Left lung (tissue), 10 donors: ENCODE measurements around the gene CHSY3. TPM values are rescaled to one million over a fixed set of nuclear protein-coding genes. Genes with fewer than 3 reads are reported as not detected.

Experiments
- ATAC-seq: fragments of 200-7000 bp; cut with Tn5 transposase; one replicate; pipeline ENCODE4 v1.9.1; 2020; ENCODE audit warnings: moderate library complexity
- DNase-seq, 4 donors: peaks; one replicate each; pipeline ENCODE4 v3.0.0-alpha.2; 2013 to 2020
- H3K27ac ChIP-seq, 2 donors: fragments of 200-600 bp; sonication (generic) in 1 of 2; one replicate each; pipeline versions ENCODE4 v1.5.0 to v1.8.0; 2020 to 2021
- H3K27me3 ChIP-seq, 2 donors: fragments of 200-600 bp; sonication (generic) in 1 of 2; one replicate each; pipeline versions ENCODE4 v1.5.0 to v1.8.0; 2020 to 2021
- H3K36me3 ChIP-seq, 2 donors: fragments of 200-600 bp; sonication (generic) in 1 of 2; one replicate each; pipeline versions ENCODE4 v1.5.0 to v1.8.0; 2020 to 2021
- H3K4me1 ChIP-seq, 2 donors: fragments of 200-600 bp; one replicate each; pipeline ENCODE4 v1.8.0; 2021
- H3K4me3 ChIP-seq, 2 donors: fragments of 200-600 bp; sonication (generic) in 1 of 2; one replicate each; pipeline versions ENCODE4 v1.5.0 to v1.8.0; 2020 to 2021; ENCODE audit warnings: mild to moderate bottlenecking in 1 of 2
- H3K9me3 ChIP-seq, 2 donors: fragments of 200-600 bp; sonication (generic) in 1 of 2; one replicate each; pipeline versions ENCODE4 v1.5.0 to v1.8.0; 2020 to 2021
- intact Hi-C, 2 donors: fragments of 100-400 bp; cut with DNase I; formaldehyde crosslinking; loops; one replicate each; pipeline versions ENCODE4 v1.11.2 to v1.14.2; 2022
- polyA plus RNA-seq, 6 donors: library from polyadenylated mRNA; unstranded; fragments of 120-200 nt; gene quantifications; one replicate each; pipeline ENCODE4 v1.2.1, GENCODE V29; 2013; ENCODE audit not compliant: insufficient read length in 6 of 6
- total RNA-seq, 2 donors: library from RNA; stranded (reverse); fragmentation: NEBNext Ultra II Directional; extraction: Animal tissue kit (Norgen Biotek cat#: 25700); gene quantifications; one replicate each; pipeline ENCODE4 v1.2.1, GENCODE V29; 2021
- TF ChIP-seq, protein P1 (sequence below), 2 donors: fragments of 200-600 bp; sonication (generic) in 1 of 2; IDR thresholded peaks; one replicate each; pipeline versions ENCODE4 v1.5.0 to v1.8.0; 2021; ENCODE audit warnings: antibody characterized with exemption in 2 of 2
- donor health status: DM: no; HTN: yes; CAD: no.
- donor health status: DM: no; HTN: no; CAD: no.

CHSY3 gene
- total and polyA plus RNA-seq, 8 donors, result 5.0 to 10.1 (median 6.9) TPM

- Histone ChIP-seq H3K27ac (no peak overlapping the region), H3K36me3 (no peaks in the 10 kb centered on the region), H3K27me3 (no peaks in the 10 kb centered on the region), H3K4me1 (no peaks in the 10 kb centered on the region), H3K4me3 (no peak overlapping the region), H3K9me3 (no peaks in the 10 kb centered on the region)
- TF ChIP-seq, protein P1, sequence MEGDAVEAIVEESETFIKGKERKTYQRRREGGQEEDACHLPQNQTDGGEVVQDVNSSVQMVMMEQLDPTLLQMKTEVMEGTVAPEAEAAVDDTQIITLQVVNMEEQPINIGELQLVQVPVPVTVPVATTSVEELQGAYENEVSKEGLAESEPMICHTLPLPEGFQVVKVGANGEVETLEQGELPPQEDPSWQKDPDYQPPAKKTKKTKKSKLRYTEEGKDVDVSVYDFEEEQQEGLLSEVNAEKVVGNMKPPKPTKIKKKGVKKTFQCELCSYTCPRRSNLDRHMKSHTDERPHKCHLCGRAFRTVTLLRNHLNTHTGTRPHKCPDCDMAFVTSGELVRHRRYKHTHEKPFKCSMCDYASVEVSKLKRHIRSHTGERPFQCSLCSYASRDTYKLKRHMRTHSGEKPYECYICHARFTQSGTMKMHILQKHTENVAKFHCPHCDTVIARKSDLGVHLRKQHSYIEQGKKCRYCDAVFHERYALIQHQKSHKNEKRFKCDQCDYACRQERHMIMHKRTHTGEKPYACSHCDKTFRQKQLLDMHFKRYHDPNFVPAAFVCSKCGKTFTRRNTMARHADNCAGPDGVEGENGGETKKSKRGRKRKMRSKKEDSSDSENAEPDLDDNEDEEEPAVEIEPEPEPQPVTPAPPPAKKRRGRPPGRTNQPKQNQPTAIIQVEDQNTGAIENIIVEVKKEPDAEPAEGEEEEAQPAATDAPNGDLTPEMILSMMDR (IDR thresholded peaks at IDR 0.05), result no peak
- ATAC-seq, result no peak
- intact Hi-C loops, result no loop called here
- no peak for DNase-seq
These were observed 39.7 kb downstream of the CHSY3 start for GRCh38 chr5:129943936-129944335.

DNA sequence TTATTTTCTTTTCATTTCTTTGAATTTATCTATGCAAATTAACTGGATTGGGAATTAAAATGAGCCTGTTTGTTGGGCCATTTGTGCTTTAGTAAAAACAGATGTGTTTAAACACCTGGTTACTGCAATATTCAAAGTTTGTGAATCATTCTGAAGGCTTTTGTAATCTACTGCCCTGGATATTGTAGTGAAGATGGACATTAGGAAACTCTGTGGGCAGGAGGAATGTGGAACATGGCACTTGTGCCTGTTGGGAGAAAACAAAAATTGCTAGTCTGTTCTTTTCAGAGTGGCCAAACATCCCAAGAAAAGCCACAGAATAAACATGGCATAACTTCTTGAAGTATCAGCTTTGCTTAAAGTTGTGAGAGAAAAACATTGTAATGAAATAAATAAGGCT lies 40.8 kb downstream of the CHSY3 start:
- Histone ChIP-seq H3K4me3 (no peak overlapping the region), H3K27ac (peak overlapping the region in 1 of 2 donors; percentile 3), H3K27me3 (no peaks in the 10 kb centered on the region), H3K9me3 (no peaks in the 10 kb centered on the region), H3K4me1 (no peaks in the 10 kb centered on the region), H3K36me3 (no peaks in the 10 kb centered on the region)
- DNase-seq, result no peak
- intact Hi-C loops, result no loop called here
- peak; percentile 86 for ATAC-seq
- TF ChIP-seq, protein P1 (IDR thresholded peaks at IDR 0.05), result no peak

DNA sequence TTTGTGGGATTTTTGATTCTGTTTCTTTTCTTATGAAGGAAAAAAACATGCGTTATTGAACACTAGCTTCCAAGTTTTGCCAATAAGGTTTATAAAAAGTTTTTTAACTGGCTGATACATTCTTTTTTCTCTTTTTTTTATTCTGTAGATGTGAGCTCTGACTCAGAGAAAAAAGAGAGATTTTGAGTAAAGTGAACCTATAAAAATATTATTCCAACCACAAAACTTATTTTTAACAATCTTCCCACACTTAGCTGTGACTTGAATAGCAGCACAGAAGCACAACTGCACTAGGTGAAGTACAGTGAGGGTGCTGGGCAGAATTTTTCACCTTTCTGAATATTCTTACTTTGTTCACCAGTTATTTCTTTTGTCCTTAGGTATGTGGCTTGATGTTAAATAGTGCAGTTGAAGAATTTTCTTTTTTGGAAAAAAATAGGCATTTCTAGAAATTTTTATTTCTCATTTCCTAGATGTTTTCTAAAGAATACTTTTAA lies 41.6 kb downstream of the CHSY3 start:
- no peak for DNase-seq
- Histone ChIP-seq H3K36me3 (no peaks in the 10 kb centered on the region), H3K9me3 (no peaks in the 10 kb centered on the region), H3K4me3 (no peak overlapping the region), H3K4me1 (no peaks in the 10 kb centered on the region), H3K27ac (no peak overlapping the region), H3K27me3 (no peaks in the 10 kb centered on the region)
- intact Hi-C loops, result no loop called here
- ATAC-seq, result peak; percentile 23
- TF ChIP-seq, protein P1 (IDR thresholded peaks at IDR 0.05), result no peak

DNA sequence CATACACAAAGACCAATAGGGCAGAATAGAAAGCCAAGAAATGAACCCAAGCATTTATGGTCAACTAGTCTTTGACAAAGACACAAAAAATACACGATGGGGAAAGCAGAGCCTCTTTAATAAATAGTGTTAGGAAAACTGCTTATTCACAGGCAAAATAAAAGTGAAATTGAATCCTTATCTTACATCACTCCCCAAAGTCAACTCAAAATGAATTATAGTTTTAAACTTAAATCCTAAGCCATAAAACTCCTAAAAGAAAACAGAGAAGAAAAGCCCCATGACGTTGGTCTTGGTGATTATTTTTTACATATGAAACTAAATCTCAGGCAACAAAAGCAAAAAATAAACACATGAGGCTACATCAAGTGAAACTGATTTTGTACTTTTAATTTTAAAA lies 46.8 kb downstream of the CHSY3 start:
- Histone ChIP-seq H3K4me1 (no peaks in the 10 kb centered on the region), H3K4me3 (no peak overlapping the region), H3K27ac (no peak overlapping the region), H3K36me3 (no peaks in the 10 kb centered on the region), H3K9me3 (peaks cover 0 to 3% of the 10 kb centered on the region in 2 donors), H3K27me3 (no peaks in the 10 kb centered on the region)
- DNase-seq, result no peak
- TF ChIP-seq, protein P1 (IDR thresholded peaks at IDR 0.05), result no peak
- no peak for ATAC-seq
- intact Hi-C loops, result no loop called here

GRCh38 chr5:129958581-129958980 lies 54.3 kb downstream of the CHSY3 start:
- Histone ChIP-seq H3K4me1 (no peaks in the 10 kb centered on the region), H3K27ac (no peak overlapping the region)

More at GRCh38 chr5:129958581-129958980, 54.3 kb downstream of the CHSY3 start:
- no peak overlapping the region for H3K4me3 ChIP-seq
- H3K9me3 ChIP-seq, result peaks cover 0 to 8% of the 10 kb centered on the region in 2 donors
- TF ChIP-seq, protein P1 (IDR thresholded peaks at IDR 0.05), result no peak
- ATAC-seq, result no peak
- no peaks in the 10 kb centered on the region for H3K36me3 ChIP-seq
- no peak for DNase-seq
- H3K27me3 ChIP-seq, result no peaks in the 10 kb centered on the region
- intact Hi-C loops, result no loop called here
